Suprapubic skin (tissue), 3 donors: ENCODE measurements around the gene CHRND.

Experiments used
- CTCF ChIP-seq, 2 donors: fragments of 200-600 bp in 1 of 2; fragments of 450-650 bp in 1 of 2; sonication (generic) in 1 of 2; IDR thresholded peaks; one replicate each; pipeline ENCODE4 v1.5.1; 2016 to 2019; ENCODE audit warnings: antibody characterized with exemption in 2 of 2, mild to moderate bottlenecking in 1 of 2, moderate library complexity in 1 of 2
- EP300 ChIP-seq: sonication (generic); formaldehyde crosslinking; IDR thresholded peaks from one replicate; pipeline ENCODE4 v1.6.1; 2017; ENCODE audit warnings: antibody characterized with exemption
- POLR2A ChIP-seq, 2 donors: fragments of 450-650 bp; IDR thresholded peaks; one replicate each; pipeline ENCODE4 v1.6.1; 2017; ENCODE audit warnings: antibody characterized with exemption in 2 of 2, mild to moderate bottlenecking in 2 of 2, moderate library complexity in 2 of 2

DNA sequence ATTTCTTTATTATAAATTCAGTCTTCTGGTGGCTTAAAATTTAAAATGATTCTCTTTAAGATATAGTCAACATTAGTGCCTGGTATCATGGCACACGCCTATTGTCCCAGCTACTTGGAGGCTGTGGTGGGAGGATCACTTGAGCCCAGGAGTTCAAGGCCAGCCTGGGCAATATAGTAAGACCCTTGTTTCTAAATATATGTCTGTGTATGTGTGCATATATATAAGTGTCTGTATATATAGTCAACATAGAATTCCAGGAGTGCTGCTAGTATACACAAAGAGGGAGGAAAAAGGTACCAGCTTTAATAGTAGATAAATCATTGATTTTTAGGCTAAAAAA, 49.4 kb downstream of the CHRND start:
- TF ChIP-seq POLR2A (IDR thresholded peaks at IDR 0.05): no peak
- TF ChIP-seq CTCF (IDR thresholded peaks at IDR 0.05): no peak
- no peak for TF ChIP-seq EP300
